IMR-90 (cell line): ENCODE results near the gene ARMS2.

Experiments
- CEBPB ChIP-seq: IDR thresholded peaks from 2 replicates; pipeline ENCODE4 v1.6.1; 2012; ENCODE audit warnings: low read depth, low read length, improper control_type of control experiment
- CTCF ChIP-seq: conservative IDR thresholded peaks from 2 replicates; pipeline ENCODE4 v1.5.1; 2012; ENCODE audit warnings: mild to moderate bottlenecking, low read depth, low read length, improper control_type of control experiment
- MAZ ChIP-seq: IDR thresholded peaks from 2 replicates; pipeline ENCODE4 v1.6.1; 2012; ENCODE audit warnings: low read depth, mild to moderate bottlenecking, low read length, improper control_type of control experiment, moderate library complexity, borderline replicate concordance
- MXI1 ChIP-seq: IDR thresholded peaks from 2 replicates; pipeline ENCODE4 v1.6.1; 2012; ENCODE audit warnings: low read depth, mild to moderate bottlenecking, low read length, moderate library complexity, borderline replicate concordance
- USF2 ChIP-seq: fragments of 150-350 bp; IDR thresholded peaks from 2 replicates; pipeline ENCODE4 v1.6.1; 2017; ENCODE audit warnings: mild to moderate bottlenecking, antibody characterized with exemption, low read length, low read depth

GRCh38 chr10:122464250-122464510 is 9.7 kb downstream of the ARMS2 start:
- no peak for TF ChIP-seq CTCF
- no peak for TF ChIP-seq CEBPB
- TF ChIP-seq MXI1: no peak
- TF ChIP-seq USF2: no peak
- TF ChIP-seq MAZ: no peak
